DOHH2 (cell line): Measurements from ENCODE around the gene KREMEN1.

Source experiments
- H3F3A ChIP-seq: fragments of 200-600 bp; sonication (generic), shearing (Covaris generic); 2 replicates; pipeline ENCODE4 v1.6.0; 2016; ENCODE audit warnings: antibody characterized with exemption, mild to moderate bottlenecking; ENCODE audit not compliant: control insufficient read depth, insufficient read depth
- H3K27ac ChIP-seq: fragments of 200-600 bp; sonication (generic); 2 replicates; pipeline ENCODE4 v1.5.1; 2014; ENCODE audit warnings: low read depth, mild to moderate bottlenecking, low read length, moderate library complexity
- H3K27me3 ChIP-seq: fragments of 200-600 bp; sonication (generic); 2 replicates; pipeline ENCODE4 v1.6.1; 2014; ENCODE audit warnings: mild to moderate bottlenecking, low read length, mixed read lengths; ENCODE audit not compliant: control insufficient read depth
- H3K36me3 ChIP-seq: fragments of 200-600 bp; sonication (generic); 2 replicates; pipeline ENCODE4 v1.6.1; 2014; ENCODE audit warnings: mild to moderate bottlenecking, low read length, moderate library complexity, mixed read lengths; ENCODE audit not compliant: control insufficient read depth
- H3K4me1 ChIP-seq: fragments of 200-600 bp; sonication (generic); 2 replicates; pipeline ENCODE4 v1.6.1; 2014; ENCODE audit warnings: mild to moderate bottlenecking, low read length, mixed read lengths; ENCODE audit not compliant: control insufficient read depth
- H3K4me2 ChIP-seq: fragments of 200-600 bp; sonication (generic); 2 replicates; pipeline ENCODE4 v1.6.0; 2014; ENCODE audit warnings: mild to moderate bottlenecking, low read length, moderate library complexity
- H3K4me3 ChIP-seq: fragments of 200-600 bp; sonication (generic); 2 replicates; pipeline ENCODE4 v1.5.1; 2014; ENCODE audit warnings: mild to moderate bottlenecking, low read length, mixed read lengths
- H3K79me2 ChIP-seq: fragments of 200-600 bp; sonication (generic); 2 replicates; pipeline ENCODE4 v1.6.1; 2014; ENCODE audit warnings: mild to moderate bottlenecking, low read length, mixed read lengths; ENCODE audit not compliant: control insufficient read depth
- H3K9me2 ChIP-seq: fragments of 200-600 bp; sonication (generic); replicated peaks from 2 replicates; pipeline ENCODE4 v1.6.1; 2014; ENCODE audit warnings: mild to moderate bottlenecking, low read length, mixed read lengths; ENCODE audit not compliant: control insufficient read depth
- H3K9me3 ChIP-seq: fragments of 200-600 bp; sonication (generic); 2 replicates; pipeline ENCODE4 v1.6.1; 2014; ENCODE audit warnings: antibody characterized with exemption, low read length, mixed read lengths; ENCODE audit not compliant: control insufficient read depth, insufficient read depth
- H4K20me1 ChIP-seq: fragments of 200-600 bp; sonication (generic); 2 replicates; pipeline ENCODE4 v1.6.0; 2014; ENCODE audit warnings: low read depth, mild to moderate bottlenecking, antibody characterized with exemption, low read length, moderate library complexity; ENCODE audit not compliant: control insufficient read depth, insufficient read depth
- CTCF ChIP-seq: fragments of 200-600 bp; sonication (generic); IDR thresholded peaks from one replicate; pipeline ENCODE4 v1.5.1; 2014; ENCODE audit warnings: antibody characterized with exemption, mild to moderate bottlenecking, low read depth, low read length; ENCODE audit not compliant: poor library complexity, severe bottlenecking
- EZH2phosphoT487 ChIP-seq: fragments of 200-600 bp; sonication (generic); IDR thresholded peaks from 2 replicates; pipeline ENCODE4 v1.6.1; 2017; ENCODE audit warnings: borderline replicate concordance, mild to moderate bottlenecking, antibody characterized with exemption, low read length, moderate library complexity, mixed read lengths

Gene KREMEN1

GRCh38 chr22:29149841-29150555, 77.2 kb downstream of the KREMEN1 start:
- Histone ChIP-seq H3K4me2 (no peak overlapping the region), H3F3A (no peaks in the 10 kb centered on the region), H3K27me3 (peaks cover 17% of the 10 kb centered on the region; the same call in 1 of the 2 replicates), H3K9me3 (no peaks in the 10 kb centered on the region), H3K36me3 (no peaks in the 10 kb centered on the region), H3K27ac (no peak overlapping the region), H3K4me1 (no peaks in the 10 kb centered on the region), H3K4me3 (no peak overlapping the region), H3K79me2 (no peaks in the 10 kb centered on the region), H4K20me1 (no peaks in the 10 kb centered on the region), H3K9me2 (no peaks in the 10 kb centered on the region)
- TF ChIP-seq EZH2phosphoT487 (no peak), CTCF (no peak)

GRCh38 chr22:29150701-29151100, 77.9 kb downstream of the KREMEN1 start:
- Histone ChIP-seq H3K9me3 (no peaks in the 10 kb centered on the region), H3K79me2 (no peaks in the 10 kb centered on the region)
- TF ChIP-seq EZH2phosphoT487 (no peak), CTCF (no peak)

GRCh38 chr22:29151316-29151715, 78.5 kb downstream of the KREMEN1 start:
- Histone ChIP-seq H3K9me2 (no peaks in the 10 kb centered on the region), H3K9me3 (no peaks in the 10 kb centered on the region), H3K36me3 (no peaks in the 10 kb centered on the region), H3K4me3 (no peak overlapping the region), H3K4me2 (no peak overlapping the region), H3K4me1 (no peaks in the 10 kb centered on the region), H3K27me3 (peaks cover 18% of the 10 kb centered on the region; the same call in 1 of the 2 replicates), H3K79me2 (no peaks in the 10 kb centered on the region), H3K27ac (no peak overlapping the region), H4K20me1 (no peaks in the 10 kb centered on the region), H3F3A (no peaks in the 10 kb centered on the region)
- TF ChIP-seq EZH2phosphoT487 (no peak), CTCF (no peak)

More at GRCh38 chr22:29150701-29151100, 77.9 kb downstream of the KREMEN1 start:
- Histone ChIP-seq H3F3A (no peaks in the 10 kb centered on the region), H3K4me2 (no peak overlapping the region), H3K4me1 (no peaks in the 10 kb centered on the region), H3K9me2 (no peaks in the 10 kb centered on the region), H3K27ac (no peak overlapping the region), H4K20me1 (no peaks in the 10 kb centered on the region), H3K36me3 (no peaks in the 10 kb centered on the region), H3K4me3 (no peak overlapping the region), H3K27me3 (peaks cover 20% of the 10 kb centered on the region; the same call in 1 of the 2 replicates)
